GM18868 (cell line): ENCODE data around the gene EDN1.

Experiments used
- ATAC-seq: cut with Tn5 transposase; IDR thresholded peaks from one replicate; pipeline ENCODE4 v1.9.1; 2021; ENCODE audit warnings: mild to moderate bottlenecking, moderate library complexity; ENCODE audit not compliant: unreplicated experiment

EDN1 gene

GRCh38 chr6:12293931-12294807, 4.0 kb downstream of the EDN1 start:
- no peak for ATAC-seq

- no peak for ATAC-seq
Measured at GRCh38 chr6:12294851-12295536, 4.8 kb downstream of the EDN1 start.

GRCh38 chr6:12295558-12296254, 5.5 kb downstream of the EDN1 start:
- ATAC-seq = no peak

GRCh38 chr6:12296255-12296573, 6.1 kb downstream of the EDN1 start:
- no peak for ATAC-seq

- ATAC-seq = no peak
Measured at GRCh38 chr6:12296604-12297003, 6.4 kb downstream of the EDN1 start.

- ATAC-seq = no peak
Measured at GRCh38 chr6:12297363-12298016, 7.3 kb downstream of the EDN1 start.

GRCh38 chr6:12298017-12298978, 8.1 kb downstream of the EDN1 start:
- no peak for ATAC-seq

- ATAC-seq = no peak
Measured at GRCh38 chr6:12298995-12299394, 8.8 kb downstream of the EDN1 start.

GRCh38 chr6:12301018-12301417, 10.9 kb downstream of the EDN1 start:
- ATAC-seq = no peak

- no peak for ATAC-seq
Measured at GRCh38 chr6:12304487-12304886, 14.3 kb downstream of the EDN1 start.

- ATAC-seq = no peak
Measured at GRCh38 chr6:12309070-12309469, 18.9 kb downstream of the EDN1 start.

- ATAC-seq = no peak
Measured at GRCh38 chr6:12311106-12311505, 20.9 kb downstream of the EDN1 start.

GRCh38 chr6:12312736-12313135, 22.6 kb downstream of the EDN1 start:
- ATAC-seq = no peak

- ATAC-seq = no peak
Measured at GRCh38 chr6:12313306-12313991, 23.3 kb downstream of the EDN1 start.

- no peak for ATAC-seq
Measured at GRCh38 chr6:12313992-12314589, 23.9 kb downstream of the EDN1 start.

GRCh38 chr6:12314751-12315150, 24.6 kb downstream of the EDN1 start:
- ATAC-seq = no peak

- no peak for ATAC-seq
Measured at GRCh38 chr6:12315292-12316081, 25.3 kb downstream of the EDN1 start.

GRCh38 chr6:12318749-12319148, 28.6 kb downstream of the EDN1 start:
- ATAC-seq = no peak
